Measurements from ENCODE around the gene UBALD2. TPM values are rescaled to one million over a fixed set of nuclear protein-coding genes. Genes with fewer than 3 reads are reported as not detected.

UBALD2 gene
- total and polyA plus RNA-seq, 2 of the 8 experiments (the other 6 are each of a cell fraction or from before 2014, with no cell fraction given) = 17.8 to 22.6 TPM

GRCh38 chr17:76217081-76217480 lies 48.1 kb upstream of the UBALD2 start:
- Histone ChIP-seq H3K56ac (replicated peaks; ENCODE audit: insufficient read length, low read depth, low read length) (no peak overlapping the region), H4K20me1 (replicated peaks in 1 of 2; ENCODE audit: control insufficient read depth in 1 of 2, insufficient read depth in 2 of 2, low read length in 2 of 2) (no peaks in the 10 kb centered on the region), H2BK5ac (ENCODE audit: low read depth, low read length) (no peak overlapping the region), H3K4me1 (replicated peaks in 1 of 4; ENCODE audit: control insufficient read depth in 3 of 4, insufficient read depth in 4 of 4, low read length in 3 of 4) (peaks cover 4 to 8% (median 6%) of the 10 kb centered on the region in 4 experiments; a peak in 5 of 7 replicates), H3K9ac (replicated peaks in 1 of 4; ENCODE audit: extremely low read depth in 1 of 4, low read depth in 3 of 4, low read length in 3 of 4) (no peak overlapping the region), H3K36me3 (ENCODE audit: control insufficient read depth in 2 of 4, insufficient read depth in 4 of 4, low read length in 3 of 4) (no peaks in the 10 kb centered on the region), H3K14ac (ENCODE audit: insufficient read length) (no peak overlapping the region), H3K18ac (ENCODE audit: extremely low read depth, low read length) (no peak overlapping the region), H2BK120ac (replicated peaks; ENCODE audit: low read depth, low read length) (no peak overlapping the region), H2AFZ (ENCODE audit: low read length) (no peak overlapping the region), H4K5ac (ENCODE audit: insufficient read length, low read depth, low read length) (no peak overlapping the region), H3K23ac (ENCODE audit: insufficient read length) (no peak overlapping the region), H3K79me2 (ENCODE audit: control insufficient read depth in 1 of 2, insufficient read depth in 2 of 2, low read length in 2 of 2) (no peaks in the 10 kb centered on the region), H3K4me2 (ENCODE audit: insufficient read depth in 1 of 2, low read depth in 2 of 2, low read length in 2 of 2) (no peak overlapping the region), H3K27ac (ENCODE audit: low read depth, low read length) (no peak overlapping the region), H2AK5ac (ENCODE audit: low read depth, low read length) (no peak overlapping the region), H3K27me3 (replicated peaks in 1 of 4; ENCODE audit: control insufficient read depth in 3 of 4, extremely low read depth in 1 of 4, insufficient read depth in 3 of 4, low read length in 3 of 4) (no peaks in the 10 kb centered on the region), H4K91ac (replicated peaks; ENCODE audit: insufficient read length, low read length) (no peak overlapping the region), H4K8ac (ENCODE audit: extremely low read depth, insufficient read depth, low read length) (no peak overlapping the region), H3K9me3 (ENCODE audit: insufficient read depth in 2 of 2, low read depth in 1 of 2, low read length in 1 of 2) (no peaks in the 10 kb centered on the region), H3K4ac (replicated peaks; ENCODE audit: insufficient read length, low read depth, low read length) (no peak overlapping the region), H3K4me3 (ENCODE audit: extremely low read depth in 1 of 4, insufficient read depth in 2 of 4, low read depth in 3 of 4, low read length in 4 of 4) (no peak overlapping the region), H2BK20ac (ENCODE audit: low read length) (no peak overlapping the region), H2BK12ac (ENCODE audit: low read depth, low read length) (no peak overlapping the region), H3K79me1 (ENCODE audit: low read depth, low read length) (no peaks in the 10 kb centered on the region), H3K23me2 (ENCODE audit: low read depth, low read length) (no peaks in the 10 kb centered on the region), H2BK15ac (ENCODE audit: low read length) (no peak overlapping the region)
- CTCF ChIA-PET (ENCODE audit: partially characterized antibody) = interaction anchor here (0.9 to 1.7 kb wide), 5 partner anchors 12 to 62 kb away, joined by 3 to 4 read pairs (median 3); no protein-coding TSS in a partner anchor
- DNase-seq (ENCODE audit: low read depth in 1 of 2, low spot score in 2 of 2) = no peak
- POLR2A ChIA-PET (ENCODE audit: partially characterized antibody) = interaction anchor here (0.5 to 1.4 kb wide), 2 partner anchors 39 to 49 kb away, joined by 3 read pairs; no protein-coding TSS in a partner anchor
- 95% methylated on average over 3 of the region's 3 CpGs; no CpG with 5 or more reads in 1 of the 2 experiments for WGBS, 2 experiments (ENCODE audit: extremely low coverage in 1 of 2, insufficient coverage in 1 of 2, insufficient read length in 1 of 2, insufficient replicate concordance in 2 of 2, low coverage in 1 of 2, low lambda C conversion rate in 2 of 2, missing lambda C conversion rate in 1 of 2)
- TF ChIP-seq MAX (IDR thresholded peaks at IDR 0.05) (no peak), ATF2 (IDR thresholded peaks at IDR 0.05; ENCODE audit: low read length) (no peak)
- no peak for FAIRE-seq

Measured in H1 (cell line).